HEK293 (cell line): ENCODE results near the gene NEMP2.

ENCODE experiments used
- CTCF ChIA-PET: fragments of 350-600 bp; formaldehyde crosslinking; extraction: SDS; loops from one replicate; lab custom pipeline; 2021; ENCODE audit warnings: antibody characterized with exemption; lab: Yijun Ruan, JAX
- POLR2A ChIA-PET: fragments of 300-600 bp; formaldehyde crosslinking; extraction: SDS; loops from one replicate; lab custom pipeline; 2020; ENCODE audit warnings: antibody characterized with exemption, inconsistent platforms; lab: Yijun Ruan, JAX
- H3K27ac ChIP-seq: fragments of 200-500 bp; sonication (Bioruptor generic); 2 replicates; pipeline ENCODE4 v1.5.1; 2014; ENCODE audit warnings: low read depth, low read length, control low read depth, inconsistent platforms; ENCODE audit errors: extremely low read depth
- H3K36me3 ChIP-seq, 2 experiments: fragments of 200-500 bp in 1 of 2; sonication (Bioruptor generic) in 1 of 2; 1 replicate in 1 of 2; 2 replicates in 1 of 2; pipeline ENCODE4 v1.5.1; 2014 to 2017; ENCODE audit warnings: inconsistent platforms in 2 of 2, low read length in 2 of 2; ENCODE audit not compliant: control insufficient read depth in 2 of 2, insufficient read depth in 1 of 2
- H3K4me1 ChIP-seq: fragments of 200-500 bp; sonication (Bioruptor generic); 2 replicates; pipeline ENCODE4 v1.5.1; 2014; ENCODE audit warnings: mild to moderate bottlenecking, low read length, inconsistent platforms; ENCODE audit not compliant: control insufficient read depth, insufficient read depth
- H3K4me3 ChIP-seq: 2 replicates; pipeline ENCODE4 v1.5.1; 2011; ENCODE audit warnings: low read depth, mild to moderate bottlenecking, control low read depth, low read length, moderate library complexity
- H3K9me3 ChIP-seq: fragments of 200-500 bp; sonication (Bioruptor generic); 2 replicates; pipeline ENCODE4 v1.5.1; 2014; ENCODE audit warnings: low read depth, low read length, inconsistent platforms; ENCODE audit not compliant: control insufficient read depth, insufficient read depth
- AEBP2 ChIP-seq: fragments of 450-650 bp; formaldehyde crosslinking; IDR thresholded peaks from 2 replicates; pipeline ENCODE4 v1.5.1; 2016; ENCODE audit warnings: missing biosample characterization, missing genetic modification characterization, borderline replicate concordance
- BCL11B ChIP-seq: fragments of 450-650 bp; formaldehyde crosslinking; IDR thresholded peaks from 2 replicates; pipeline ENCODE4 v1.5.1; 2016; ENCODE audit warnings: low read depth, missing biosample characterization, missing genetic modification characterization
- GLI2 ChIP-seq: fragments of 450-650 bp; formaldehyde crosslinking; IDR thresholded peaks from 2 replicates; pipeline ENCODE4; 2017; ENCODE audit warnings: missing biosample characterization, missing genetic modification characterization, low read depth, borderline replicate concordance
- REST ChIP-seq: fragments of 450-650 bp; formaldehyde crosslinking; IDR thresholded peaks from 2 replicates; pipeline ENCODE4 v1.5.1; 2016; ENCODE audit warnings: missing biosample characterization, missing genetic modification characterization
- SETDB1 ChIP-seq: IDR thresholded peaks from one replicate; pipeline ENCODE4 v1.6.1; 2017; ENCODE audit warnings: mild to moderate bottlenecking, low read length, moderate library complexity, mixed read lengths; ENCODE audit not compliant: insufficient read length
- SP3 ChIP-seq: fragments of 450-650 bp; formaldehyde crosslinking; IDR thresholded peaks from 2 replicates; pipeline ENCODE4 v1.5.1; 2016; ENCODE audit warnings: missing biosample characterization, missing genetic modification characterization
- WT1 ChIP-seq: fragments of 450-650 bp; formaldehyde crosslinking; IDR thresholded peaks from 2 replicates; pipeline ENCODE4 v1.5.1; 2016; ENCODE audit warnings: missing biosample characterization, missing genetic modification characterization
- ZBTB7A ChIP-seq: fragments of 450-650 bp; formaldehyde crosslinking; IDR thresholded peaks from 2 replicates; pipeline ENCODE4 v1.5.1; 2016; ENCODE audit warnings: low read depth, missing biosample characterization, missing genetic modification characterization
- ZFP41 ChIP-seq: fragments of 450-650 bp; formaldehyde crosslinking; IDR thresholded peaks from 2 replicates; pipeline ENCODE4 v1.5.1; 2016; ENCODE audit warnings: missing biosample characterization, missing genetic modification characterization, borderline replicate concordance
- ZNF121 ChIP-seq: fragments of 450-650 bp; formaldehyde crosslinking; IDR thresholded peaks from 2 replicates; pipeline ENCODE4 v1.5.1; 2016; ENCODE audit warnings: missing biosample characterization, missing genetic modification characterization
- ZNF133 ChIP-seq: fragments of 450-650 bp; formaldehyde crosslinking; IDR thresholded peaks from 2 replicates; pipeline ENCODE4 v1.5.1; 2016; ENCODE audit warnings: missing biosample characterization, missing genetic modification characterization
- ZNF37A ChIP-seq: fragments of 450-650 bp; IDR thresholded peaks from 2 replicates; pipeline ENCODE4 v1.5.1; 2018; ENCODE audit warnings: missing biosample characterization, missing genetic modification characterization
- ZNF501 ChIP-seq: fragments of 450-650 bp; formaldehyde crosslinking; IDR thresholded peaks from 2 replicates; pipeline ENCODE4 v1.5.1; 2016; ENCODE audit warnings: missing biosample characterization, missing genetic modification characterization
- ZNF510 ChIP-seq: fragments of 450-650 bp; formaldehyde crosslinking; IDR thresholded peaks from 2 replicates; pipeline ENCODE4 v1.5.1; 2018; ENCODE audit warnings: mild to moderate bottlenecking, missing genetic modification characterization, missing biosample characterization; ENCODE audit not compliant: insufficient replicate concordance
- ZNF514 ChIP-seq: fragments of 450-650 bp; formaldehyde crosslinking; IDR thresholded peaks from 2 replicates; pipeline ENCODE4 v1.5.1; 2016; ENCODE audit warnings: missing biosample characterization, missing genetic modification characterization
- ZNF610 ChIP-seq: fragments of 450-650 bp; formaldehyde crosslinking; IDR thresholded peaks from 2 replicates; pipeline ENCODE4 v1.5.1; 2016; ENCODE audit warnings: missing biosample characterization, missing genetic modification characterization, borderline replicate concordance
- ZNF629 ChIP-seq: fragments of 450-650 bp; formaldehyde crosslinking; IDR thresholded peaks from 2 replicates; pipeline ENCODE4 v1.5.1; 2017; ENCODE audit warnings: missing biosample characterization, missing genetic modification characterization
- ZNF843 ChIP-seq: fragments of 450-650 bp; formaldehyde crosslinking; IDR thresholded peaks from 2 replicates; pipeline ENCODE4 v1.5.1; 2016; ENCODE audit warnings: missing biosample characterization, missing genetic modification characterization
- ZSCAN5A ChIP-seq: fragments of 450-650 bp; formaldehyde crosslinking; IDR thresholded peaks from 2 replicates; pipeline ENCODE4 v1.5.1; 2016; ENCODE audit warnings: missing biosample characterization, missing genetic modification characterization

The NEMP2 gene

GRCh38 chr2:190489475-190489874 is 45.0 kb downstream of the NEMP2 start (continued):
- no peak for TF ChIP-seq ZSCAN5A (tag by site-specific recombination)
- no peak for TF ChIP-seq BCL11B (tag by site-specific recombination)
- no peak for TF ChIP-seq ZNF501 (tag by site-specific recombination)
- no peak for TF ChIP-seq AEBP2 (tag by site-specific recombination)
- TF ChIP-seq ZNF610 (tag by site-specific recombination), result no peak
- no peak for TF ChIP-seq ZNF843 (tag by site-specific recombination)

- Histone ChIP-seq H3K4me1 (no peaks in the 10 kb centered on the region), H3K4me3 (no peak overlapping the region), H3K9me3 (no peaks in the 10 kb centered on the region), H3K27ac (no peak overlapping the region), H3K36me3 (peaks cover 0 to 15% of the 10 kb centered on the region in 2 experiments; a peak in 1 of 3 replicates)
- CTCF ChIA-PET, result interaction anchor here (1.9 kb wide), 1 partner anchor 20 kb away, joined by 5 read pairs; no protein-coding TSS in a partner anchor
- POLR2A ChIA-PET, result no interaction called here
- TF ChIP-seq SP3 (tag by site-specific recombination) (no peak), ZFP41 (tag by site-specific recombination) (no peak), REST (tag by site-specific recombination) (no peak), ZNF514 (no peak), ZBTB7A (tag by site-specific recombination) (no peak), SETDB1 (no peak), ZNF629 (no peak), ZNF133 (no peak), ZNF121 (no peak), GLI2 (tag by site-specific recombination) (no peak), ZNF843 (tag by site-specific recombination) (no peak), ZNF510 (tag by site-specific recombination) (no peak), WT1 (no peak), ZNF37A (no peak)
Observed at GRCh38 chr2:190488516-190489233, 45.8 kb downstream of the NEMP2 start.
